Activated naive CD4-positive, alpha-beta T cell treated with anti-CD3 and anti-CD28 coated beads, Interleukin-2, amount 50 U/mL, for 24 hours (primary cell): ENCODE measurements around the gene PAPOLA.

Experiments used
- H3K27ac Mint-ChIP-seq: one replicate; pipeline ENCODE4 v1.8.0; 2021; ENCODE audit warnings: mild to moderate bottlenecking, mixed read lengths
- H3K27me3 Mint-ChIP-seq: one replicate; pipeline ENCODE4 v1.8.0; 2021; ENCODE audit warnings: mixed read lengths
- H3K36me3 Mint-ChIP-seq: one replicate; pipeline ENCODE4 v1.8.0; 2021; ENCODE audit warnings: mixed read lengths
- H3K4me1 Mint-ChIP-seq: one replicate; pipeline ENCODE4 v1.8.0; 2021; ENCODE audit warnings: mixed read lengths
- H3K4me3 Mint-ChIP-seq: one replicate; pipeline ENCODE4 v1.8.0; 2021; ENCODE audit warnings: mild to moderate bottlenecking, mixed read lengths
- H3K9me3 Mint-ChIP-seq: one replicate; pipeline ENCODE4 v1.8.0; 2021; ENCODE audit warnings: mixed read lengths

The PAPOLA gene

GRCh38 chr14:96573473-96574100 is 71.4 kb downstream of the PAPOLA start:
- no peak overlapping the region for H3K4me3 Mint-ChIP-seq
- no peak overlapping the region for H3K27ac Mint-ChIP-seq
- H3K9me3 Mint-ChIP-seq, result no peaks in the 10 kb centered on the region
- peaks cover 22% of the 10 kb centered on the region for H3K4me1 Mint-ChIP-seq
- no peaks in the 10 kb centered on the region for H3K27me3 Mint-ChIP-seq
- peaks cover 4% of the 10 kb centered on the region for H3K36me3 Mint-ChIP-seq

- H3K4me1 Mint-ChIP-seq, result peaks cover 22% of the 10 kb centered on the region
- H3K4me3 Mint-ChIP-seq, result no peak overlapping the region
- no peaks in the 10 kb centered on the region for H3K9me3 Mint-ChIP-seq
- H3K27ac Mint-ChIP-seq, result no peak overlapping the region
- H3K27me3 Mint-ChIP-seq, result no peaks in the 10 kb centered on the region
- peaks cover 4% of the 10 kb centered on the region for H3K36me3 Mint-ChIP-seq
Observed at GRCh38 chr14:96574171-96574632, 72.0 kb downstream of the PAPOLA start.

- no peaks in the 10 kb centered on the region for H3K9me3 Mint-ChIP-seq
- H3K27ac Mint-ChIP-seq, result peak overlapping the region; percentile 10
- H3K27me3 Mint-ChIP-seq, result no peaks in the 10 kb centered on the region
Observed at GRCh38 chr14:96574633-96575632, 72.8 kb downstream of the PAPOLA start.

GRCh38 chr14:96576359-96576758 is 74.2 kb downstream of the PAPOLA start:
- no peaks in the 10 kb centered on the region for H3K27me3 Mint-ChIP-seq
- no peak overlapping the region for H3K4me3 Mint-ChIP-seq
- H3K36me3 Mint-ChIP-seq, result no peaks in the 10 kb centered on the region
- no peaks in the 10 kb centered on the region for H3K9me3 Mint-ChIP-seq
- H3K27ac Mint-ChIP-seq, result no peak overlapping the region
- H3K4me1 Mint-ChIP-seq, result peaks cover 22% of the 10 kb centered on the region

More at GRCh38 chr14:96574633-96575632, 72.8 kb downstream of the PAPOLA start:
- peaks cover 4% of the 10 kb centered on the region for H3K36me3 Mint-ChIP-seq
- H3K4me1 Mint-ChIP-seq, result peaks cover 22% of the 10 kb centered on the region
- H3K4me3 Mint-ChIP-seq, result no peak overlapping the region

- Mint-ChIP-seq H3K36me3 (no peaks in the 10 kb centered on the region), H3K4me3 (no peak overlapping the region), H3K27ac (peak overlapping the region; percentile 2), H3K27me3 (no peaks in the 10 kb centered on the region), H3K4me1 (peaks cover 22% of the 10 kb centered on the region), H3K9me3 (no peaks in the 10 kb centered on the region)
Observed at GRCh38 chr14:96576937-96577336, 74.8 kb downstream of the PAPOLA start.

- Mint-ChIP-seq H3K27me3 (no peaks in the 10 kb centered on the region), H3K27ac (no peak overlapping the region), H3K4me3 (no peak overlapping the region), H3K4me1 (peaks cover 22% of the 10 kb centered on the region), H3K36me3 (no peaks in the 10 kb centered on the region), H3K9me3 (no peaks in the 10 kb centered on the region)
Observed at GRCh38 chr14:96578619-96579018, 76.4 kb downstream of the PAPOLA start.

- no peaks in the 10 kb centered on the region for H3K36me3 Mint-ChIP-seq
- H3K9me3 Mint-ChIP-seq, result no peaks in the 10 kb centered on the region
- no peak overlapping the region for H3K27ac Mint-ChIP-seq
- no peak overlapping the region for H3K4me3 Mint-ChIP-seq
- peaks cover 22% of the 10 kb centered on the region for H3K4me1 Mint-ChIP-seq
- peaks cover 1% of the 10 kb centered on the region for H3K27me3 Mint-ChIP-seq
Observed at GRCh38 chr14:96579358-96579757, 77.2 kb downstream of the PAPOLA start.

- no peak overlapping the region for H3K4me3 Mint-ChIP-seq
- H3K27me3 Mint-ChIP-seq, result peaks cover 3% of the 10 kb centered on the region
- no peaks in the 10 kb centered on the region for H3K9me3 Mint-ChIP-seq
- no peaks in the 10 kb centered on the region for H3K36me3 Mint-ChIP-seq
- peaks cover 21% of the 10 kb centered on the region for H3K4me1 Mint-ChIP-seq
- H3K27ac Mint-ChIP-seq, result no peak overlapping the region
Observed at GRCh38 chr14:96579855-96580254, 77.7 kb downstream of the PAPOLA start.

GRCh38 chr14:96580566-96580965 is 78.4 kb downstream of the PAPOLA start:
- Mint-ChIP-seq H3K27me3 (peaks cover 3% of the 10 kb centered on the region), H3K36me3 (no peaks in the 10 kb centered on the region), H3K9me3 (no peaks in the 10 kb centered on the region), H3K4me3 (no peak overlapping the region), H3K27ac (no peak overlapping the region), H3K4me1 (peaks cover 14% of the 10 kb centered on the region)

GRCh38 chr14:96581026-96581425 is 78.8 kb downstream of the PAPOLA start:
- peaks cover 3% of the 10 kb centered on the region for H3K27me3 Mint-ChIP-seq
- H3K9me3 Mint-ChIP-seq, result no peaks in the 10 kb centered on the region
- no peaks in the 10 kb centered on the region for H3K36me3 Mint-ChIP-seq
- H3K4me3 Mint-ChIP-seq, result no peak overlapping the region
- H3K27ac Mint-ChIP-seq, result no peak overlapping the region
- H3K4me1 Mint-ChIP-seq, result peaks cover 9% of the 10 kb centered on the region

GRCh38 chr14:96581902-96582301 is 79.7 kb downstream of the PAPOLA start:
- Mint-ChIP-seq H3K27ac (no peak overlapping the region), H3K9me3 (no peaks in the 10 kb centered on the region), H3K36me3 (no peaks in the 10 kb centered on the region), H3K27me3 (peaks cover 3% of the 10 kb centered on the region), H3K4me1 (peaks cover 2% of the 10 kb centered on the region), H3K4me3 (no peak overlapping the region)

- no peaks in the 10 kb centered on the region for H3K4me1 Mint-ChIP-seq
- peaks cover 3% of the 10 kb centered on the region for H3K27me3 Mint-ChIP-seq
- no peaks in the 10 kb centered on the region for H3K36me3 Mint-ChIP-seq
- no peaks in the 10 kb centered on the region for H3K9me3 Mint-ChIP-seq
- no peak overlapping the region for H3K4me3 Mint-ChIP-seq
- no peak overlapping the region for H3K27ac Mint-ChIP-seq
Observed at GRCh38 chr14:96582411-96582961, 80.3 kb downstream of the PAPOLA start.

GRCh38 chr14:96582995-96583394 is 80.8 kb downstream of the PAPOLA start:
- H3K36me3 Mint-ChIP-seq, result no peaks in the 10 kb centered on the region
- H3K9me3 Mint-ChIP-seq, result no peaks in the 10 kb centered on the region
- H3K4me1 Mint-ChIP-seq, result no peaks in the 10 kb centered on the region
- H3K27me3 Mint-ChIP-seq, result peaks cover 6% of the 10 kb centered on the region
- no peak overlapping the region for H3K27ac Mint-ChIP-seq
- H3K4me3 Mint-ChIP-seq, result no peak overlapping the region

- no peaks in the 10 kb centered on the region for H3K36me3 Mint-ChIP-seq
- peaks cover 6% of the 10 kb centered on the region for H3K27me3 Mint-ChIP-seq
- no peaks in the 10 kb centered on the region for H3K4me1 Mint-ChIP-seq
- no peak overlapping the region for H3K4me3 Mint-ChIP-seq
- no peak overlapping the region for H3K27ac Mint-ChIP-seq
- no peaks in the 10 kb centered on the region for H3K9me3 Mint-ChIP-seq
Observed at GRCh38 chr14:96583569-96584041, 81.4 kb downstream of the PAPOLA start.

GRCh38 chr14:96584199-96584906 is 82.2 kb downstream of the PAPOLA start:
- H3K9me3 Mint-ChIP-seq, result no peaks in the 10 kb centered on the region
- H3K36me3 Mint-ChIP-seq, result no peaks in the 10 kb centered on the region
- H3K4me1 Mint-ChIP-seq, result no peaks in the 10 kb centered on the region
- no peak overlapping the region for H3K27ac Mint-ChIP-seq
- no peak overlapping the region for H3K4me3 Mint-ChIP-seq
- peaks cover 8% of the 10 kb centered on the region for H3K27me3 Mint-ChIP-seq
